Mammary epithelial cell (primary cell): ENCODE data around the gene CHD9NB.

Experiments
- CTCF ChIP-seq, 2 donors: IDR thresholded peaks in 1 of 2; conservative IDR thresholded peaks in 1 of 2; 2 replicates each; pipeline ENCODE4 v1.5.1; 2011 to 2012; ENCODE audit warnings: inconsistent platforms in 2 of 2, low read length in 2 of 2, mild to moderate bottlenecking in 2 of 2, control low read depth in 1 of 2, low read depth in 1 of 2; ENCODE audit not compliant: insufficient read depth in 1 of 2; ENCODE audit errors: extremely low read depth in 1 of 2
- EZH2 ChIP-seq: IDR thresholded peaks from 2 replicates; pipeline ENCODE4 v1.6.1; 2012; ENCODE audit warnings: low read length, inconsistent platforms, borderline replicate concordance

GRCh38 chr16:53082509-53082908 lies 29.8 kb upstream of the CHD9NB start:
- TF ChIP-seq CTCF (conservative IDR thresholded peaks at IDR 0.05 in 1 of 2, IDR thresholded peaks at IDR 0.05 in 1 of 2; ENCODE audit: extremely low read depth in 1 of 2, insufficient read depth in 1 of 2, low read depth in 1 of 2, low read length in 2 of 2) (no peak), EZH2 (no peak)
